T47D (cell line): ENCODE results near the gene PDP2.
"Not testable (repeated sequence)": the region's sequence is repeated elsewhere in the genome, so short reads cannot be mapped to it uniquely, and the experiment has no call there.

Experiments used
- DNase-seq, 2 experiments: peaks; one replicate each; pipeline versions ENCODE4 v3.0.0 to v3.0.0-alpha.2; 2011 to 2012; ENCODE audit warnings: low read depth in 1 of 2, low spot score in 1 of 2
- JUND ChIP-seq: IDR thresholded peaks from 2 replicates; pipeline ENCODE4 v1.6.1; 2012; ENCODE audit warnings: low read depth
- in situ Hi-C: cut with HindIII; loops from 2 replicates; pipeline ENCODE4 v1.10.0; 2016; ENCODE audit warnings: low sequenced_read_pairs, low pct_unique_long_range_greater_than_20kb

PDP2 gene

GRCh38 chr16:66925322-66925840, 45.1 kb downstream of the PDP2 start, which contains the start of gene RRAD:
Gene RRAD (minus strand): TSS chr16:66925535. CDS start chr16:66925179, 356 bp downstream.
- in situ Hi-C loops: no loop called here
- DNase-seq: no peak
- no peak for TF ChIP-seq JUND

GRCh38 chr16:66926171-66926947, 46.0 kb downstream of the PDP2 start:
- TF ChIP-seq JUND: no peak
- in situ Hi-C loops: no loop called here
- DNase-seq: no peak

DNA sequence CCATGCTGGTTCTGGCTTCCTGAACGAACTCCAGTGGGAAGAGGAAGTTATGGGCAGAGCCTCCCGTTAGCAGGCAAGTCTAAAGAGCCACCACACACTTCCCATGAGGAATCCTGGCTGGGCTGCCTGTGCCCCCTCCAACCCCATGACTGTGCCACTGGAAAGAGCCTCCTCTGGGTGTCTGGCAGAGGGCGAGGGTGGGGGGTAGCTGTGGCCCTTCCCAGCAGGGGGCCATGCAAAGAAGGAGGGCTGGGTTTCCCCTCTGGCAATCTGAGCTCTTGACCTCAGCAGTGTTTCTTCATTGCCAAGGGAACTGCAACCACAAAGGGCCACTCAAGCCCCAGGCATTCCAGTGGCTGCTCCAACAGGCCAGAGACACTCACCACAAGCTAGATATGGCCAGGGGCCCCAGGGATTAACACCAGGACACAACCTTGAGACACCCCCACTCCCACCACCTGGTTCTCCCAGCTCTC, 46.7 kb downstream of the PDP2 start:
- DNase-seq: peak in 1 of 2 experiments; percentile 20
- in situ Hi-C loops: no loop called here

DNA sequence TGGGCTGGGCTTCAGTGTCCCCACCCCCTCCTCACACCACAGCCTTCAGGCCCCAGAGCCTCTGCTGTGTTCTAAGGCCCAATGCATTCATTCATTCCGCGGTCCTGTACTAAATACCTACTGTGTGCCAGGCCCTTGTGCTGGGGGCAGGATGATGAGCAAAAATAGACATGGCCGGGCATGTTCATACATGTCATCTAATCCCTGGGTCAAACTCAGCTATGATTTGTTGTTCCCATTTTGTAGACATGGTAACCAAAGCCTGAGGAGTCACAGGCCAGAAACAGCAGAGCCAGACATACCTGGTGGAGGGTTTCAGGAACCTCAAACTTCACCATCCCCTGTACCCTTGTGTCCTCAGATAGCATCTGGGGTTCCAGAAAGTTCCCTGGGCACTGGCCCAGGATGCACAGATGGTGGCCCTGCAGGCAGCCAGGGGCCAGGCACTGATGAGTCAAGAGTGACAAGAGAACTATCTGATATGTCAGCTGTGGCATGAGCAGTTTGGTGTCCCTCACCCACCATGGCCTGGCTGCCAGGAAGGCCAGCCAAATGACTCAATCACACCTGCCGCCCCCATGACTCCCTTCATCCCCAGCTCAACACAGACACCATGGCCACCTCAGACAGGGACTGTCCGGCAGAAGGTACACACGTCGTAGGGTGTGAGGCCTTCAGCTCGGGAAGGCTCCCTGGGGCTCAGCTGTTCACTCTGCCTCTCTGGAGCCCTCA, 47.8 kb downstream of the PDP2 start:
- in situ Hi-C loops: no loop called here
- no peak for DNase-seq
- TF ChIP-seq JUND: no peak

More for the DNA sequence above, 46.7 kb downstream of the PDP2 start:
- TF ChIP-seq JUND: no peak

DNA sequence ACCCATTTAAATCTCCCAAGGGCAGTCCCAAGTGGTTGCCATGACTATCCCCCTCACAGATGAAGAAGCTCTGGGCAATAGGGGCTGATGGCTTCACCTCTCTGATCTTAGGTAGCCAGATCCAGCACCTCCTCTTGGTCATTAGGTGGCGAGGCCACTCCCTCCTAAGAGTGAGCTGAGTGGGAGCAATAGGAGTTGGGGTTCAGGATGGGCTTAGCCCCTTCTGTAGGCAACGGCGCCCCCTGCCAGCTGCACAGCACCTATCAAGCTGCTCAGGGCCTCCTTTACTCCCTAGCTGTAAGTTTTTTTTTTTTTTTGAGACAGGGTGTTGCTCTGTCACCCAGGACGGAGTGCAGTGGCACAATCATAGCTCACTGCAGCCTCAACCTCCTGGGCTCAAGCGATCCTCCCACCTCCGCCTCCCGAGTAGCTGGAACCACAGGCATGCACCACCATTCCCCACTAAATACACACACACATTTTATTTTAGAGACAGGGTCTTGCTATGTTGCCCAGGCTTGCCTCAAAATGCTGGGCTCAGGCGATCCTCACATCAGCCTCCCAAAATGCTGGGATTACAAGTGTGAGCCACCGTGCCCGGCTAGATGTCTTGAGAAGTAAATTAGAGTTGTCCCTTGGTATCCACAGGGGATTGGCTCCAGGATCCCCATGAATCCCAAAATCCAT, 48.5 kb downstream of the PDP2 start:
- no peak for DNase-seq
- in situ Hi-C loops: no loop called here
- no peak for TF ChIP-seq JUND

DNA sequence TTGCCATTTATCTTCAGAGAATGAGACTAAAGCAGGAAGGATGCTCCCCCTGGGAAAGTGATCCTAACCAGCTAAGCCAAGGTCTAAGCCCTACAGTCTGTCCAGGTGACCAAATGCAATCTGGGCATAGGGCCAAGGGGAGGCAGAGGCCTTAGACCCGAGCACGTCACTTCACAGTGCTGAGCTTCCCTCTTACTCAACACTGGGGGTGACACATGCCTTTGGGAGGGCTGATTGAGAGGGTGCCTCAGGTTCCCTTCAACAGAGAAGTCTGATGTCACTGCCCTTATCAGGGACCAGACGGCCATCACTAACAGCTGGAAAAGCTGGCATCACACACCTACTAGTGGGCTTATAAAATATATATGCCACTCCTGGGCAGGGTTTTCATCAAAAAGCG, 49.9 kb downstream of the PDP2 start:
- in situ Hi-C loops: no loop called here
- DNase-seq: no peak
- TF ChIP-seq JUND: no peak

DNA sequence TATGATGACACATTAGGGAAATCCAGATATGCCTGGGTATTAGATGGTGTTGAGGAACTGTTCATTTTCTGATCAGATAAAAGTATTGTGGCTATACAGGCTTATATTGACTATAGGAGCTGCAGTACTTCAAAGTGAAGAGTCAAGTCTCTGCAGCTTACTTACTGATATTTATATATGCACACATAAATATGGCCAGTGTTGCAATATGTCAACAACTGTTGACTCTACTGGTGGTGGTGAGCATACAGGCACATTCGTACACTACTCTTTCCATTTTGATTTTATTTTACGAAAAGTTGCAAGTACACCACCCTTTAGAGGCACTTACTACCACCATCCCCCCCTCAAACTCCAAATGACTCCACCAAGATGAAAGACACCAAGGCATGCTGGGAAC, 51.4 kb downstream of the PDP2 start:
- in situ Hi-C loops: no loop called here
- DNase-seq: no peak
- TF ChIP-seq JUND: no peak

GRCh38 chr16:66932076-66932475, 51.8 kb downstream of the PDP2 start:
- in situ Hi-C loops: no loop called here
- DNase-seq: no peak
- TF ChIP-seq JUND: no peak

- in situ Hi-C loops: no loop called here
- peak in 1 of 2 experiments; percentile 42 for DNase-seq
Measured at GRCh38 chr16:66933776-66934137, 53.4 kb downstream of the PDP2 start.

GRCh38 chr16:66934138-66934838, 54.0 kb downstream of the PDP2 start, which contains the start of gene CIAO2B:
Gene CIAO2B (minus strand): TSS chr16:66934402. CDS start chr16:66934364, 38 bp downstream.
- peak; percentile 83 to 91 for DNase-seq
- TF ChIP-seq JUND: no peak
- in situ Hi-C loops: no loop called here

More at GRCh38 chr16:66933776-66934137, 53.4 kb downstream of the PDP2 start:
- TF ChIP-seq JUND: no peak

- DNase-seq, in situ Hi-C loops: not testable (repeated sequence)
Measured at GRCh38 chr16:66934839-66935313, 54.6 kb downstream of the PDP2 start.
